ENCODE data around the gene ITGB8.
"Not testable (repeated sequence)": the region's sequence is repeated elsewhere in the genome, so short reads cannot be mapped to it uniquely, and the experiment has no call there.

The ITGB8 gene

GRCh38 chr7:20374399-20374798 lies 43.7 kb downstream of the ITGB8 start:
- H3K27ac ChIP-seq (ENCODE audit: low read depth, low read length), result no peak overlapping the region
- H3K4me3 ChIP-seq (ENCODE audit: low read length), result no peak overlapping the region
- H3K36me3 ChIP-seq (ENCODE audit: control insufficient read depth, insufficient read depth, low read length), result no peaks in the 10 kb centered on the region
- no peaks in the 10 kb centered on the region for H3K4me1 ChIP-seq (ENCODE audit: control insufficient read depth, insufficient read depth, low read length)
- H3K9ac ChIP-seq (ENCODE audit: low read length), result no peak overlapping the region
- H3K27me3 ChIP-seq (ENCODE audit: control insufficient read depth, insufficient read depth, low read length), result no peaks in the 10 kb centered on the region

- Histone ChIP-seq H3K27ac (ENCODE audit: low read depth, low read length) (no peak overlapping the region), H3K9ac (ENCODE audit: low read length) (no peak overlapping the region), H3K4me1 (ENCODE audit: control insufficient read depth, insufficient read depth, low read length) (no peaks in the 10 kb centered on the region), H3K4me3 (ENCODE audit: low read length) (no peak overlapping the region), H3K27me3 (ENCODE audit: control insufficient read depth, insufficient read depth, low read length) (no peaks in the 10 kb centered on the region), H3K36me3 (ENCODE audit: control insufficient read depth, insufficient read depth, low read length) (peaks cover 4% of the 10 kb centered on the region)
These were observed 46.1 kb downstream of the ITGB8 start for GRCh38 chr7:20376796-20377195.

GRCh38 chr7:20381406-20382034 lies 50.8 kb downstream of the ITGB8 start:
- H3K4me1 ChIP-seq (ENCODE audit: control insufficient read depth, insufficient read depth, low read length), result no peaks in the 10 kb centered on the region
- no peak overlapping the region for H3K9ac ChIP-seq (ENCODE audit: low read length)
- no peaks in the 10 kb centered on the region for H3K27me3 ChIP-seq (ENCODE audit: control insufficient read depth, insufficient read depth, low read length)
- H3K27ac ChIP-seq (ENCODE audit: low read depth, low read length), result no peak overlapping the region
- no peak overlapping the region for H3K4me3 ChIP-seq (ENCODE audit: low read length)
- H3K36me3 ChIP-seq (ENCODE audit: control insufficient read depth, insufficient read depth, low read length), result peaks cover 4% of the 10 kb centered on the region

GRCh38 chr7:20383351-20383750 lies 52.7 kb downstream of the ITGB8 start:
- Histone ChIP-seq H3K4me3 (ENCODE audit: low read length) (no peak overlapping the region), H3K4me1 (ENCODE audit: control insufficient read depth, insufficient read depth, low read length) (no peaks in the 10 kb centered on the region), H3K36me3 (ENCODE audit: control insufficient read depth, insufficient read depth, low read length) (peaks cover 4% of the 10 kb centered on the region), H3K27me3 (ENCODE audit: control insufficient read depth, insufficient read depth, low read length) (no peaks in the 10 kb centered on the region), H3K9ac (ENCODE audit: low read length) (no peak overlapping the region), H3K27ac (ENCODE audit: low read depth, low read length) (no peak overlapping the region)

GRCh38 chr7:20385126-20385525 lies 54.4 kb downstream of the ITGB8 start:
- no peak overlapping the region for H3K4me3 ChIP-seq (ENCODE audit: low read length)
- H3K36me3 ChIP-seq (ENCODE audit: control insufficient read depth, insufficient read depth, low read length), result peaks cover 4% of the 10 kb centered on the region
- no peaks in the 10 kb centered on the region for H3K4me1 ChIP-seq (ENCODE audit: control insufficient read depth, insufficient read depth, low read length)
- no peak overlapping the region for H3K27ac ChIP-seq (ENCODE audit: low read depth, low read length)
- H3K9ac ChIP-seq (ENCODE audit: low read length), result no peak overlapping the region
- no peaks in the 10 kb centered on the region for H3K27me3 ChIP-seq (ENCODE audit: control insufficient read depth, insufficient read depth, low read length)

GRCh38 chr7:20388084-20388483 lies 57.4 kb downstream of the ITGB8 start:
- no peaks in the 10 kb centered on the region for H3K4me1 ChIP-seq (ENCODE audit: control insufficient read depth, insufficient read depth, low read length)
- H3K36me3 ChIP-seq (ENCODE audit: control insufficient read depth, insufficient read depth, low read length), result no peaks in the 10 kb centered on the region
- H3K27me3 ChIP-seq (ENCODE audit: control insufficient read depth, insufficient read depth, low read length), result no peaks in the 10 kb centered on the region
- no peak overlapping the region for H3K27ac ChIP-seq (ENCODE audit: low read depth, low read length)
- no peak overlapping the region for H3K4me3 ChIP-seq (ENCODE audit: low read length)
- no peak overlapping the region for H3K9ac ChIP-seq (ENCODE audit: low read length)

GRCh38 chr7:20389192-20389591 lies 58.5 kb downstream of the ITGB8 start:
- H3K27ac ChIP-seq (ENCODE audit: low read depth, low read length); H3K4me3 ChIP-seq (ENCODE audit: low read length); H3K27me3 ChIP-seq (ENCODE audit: control insufficient read depth, insufficient read depth, low read length); H3K4me1 ChIP-seq (ENCODE audit: control insufficient read depth, insufficient read depth, low read length); H3K9ac ChIP-seq (ENCODE audit: low read length); H3K36me3 ChIP-seq (ENCODE audit: control insufficient read depth, insufficient read depth, low read length): not testable (repeated sequence)

- no peaks in the 10 kb centered on the region for H3K4me1 ChIP-seq (ENCODE audit: control insufficient read depth, insufficient read depth, low read length)
- H3K36me3 ChIP-seq (ENCODE audit: control insufficient read depth, insufficient read depth, low read length), result no peaks in the 10 kb centered on the region
- no peak overlapping the region for H3K4me3 ChIP-seq (ENCODE audit: low read length)
- no peak overlapping the region for H3K27ac ChIP-seq (ENCODE audit: low read depth, low read length)
- H3K27me3 ChIP-seq (ENCODE audit: control insufficient read depth, insufficient read depth, low read length), result no peaks in the 10 kb centered on the region
- H3K9ac ChIP-seq (ENCODE audit: low read length), result no peak overlapping the region
These were observed 62.4 kb downstream of the ITGB8 start for GRCh38 chr7:20393021-20393610.

GRCh38 chr7:20393616-20394015 lies 62.9 kb downstream of the ITGB8 start:
- Histone ChIP-seq H3K4me1 (ENCODE audit: control insufficient read depth, insufficient read depth, low read length) (no peaks in the 10 kb centered on the region), H3K36me3 (ENCODE audit: control insufficient read depth, insufficient read depth, low read length) (no peaks in the 10 kb centered on the region), H3K9ac (ENCODE audit: low read length) (no peak overlapping the region), H3K4me3 (ENCODE audit: low read length) (no peak overlapping the region), H3K27me3 (ENCODE audit: control insufficient read depth, insufficient read depth, low read length) (no peaks in the 10 kb centered on the region), H3K27ac (ENCODE audit: low read depth, low read length) (no peak overlapping the region)

GRCh38 chr7:20394284-20394683 lies 63.6 kb downstream of the ITGB8 start:
- no peak overlapping the region for H3K27ac ChIP-seq (ENCODE audit: low read depth, low read length)
- H3K4me1 ChIP-seq (ENCODE audit: control insufficient read depth, insufficient read depth, low read length), result no peaks in the 10 kb centered on the region
- no peaks in the 10 kb centered on the region for H3K27me3 ChIP-seq (ENCODE audit: control insufficient read depth, insufficient read depth, low read length)
- no peak overlapping the region for H3K4me3 ChIP-seq (ENCODE audit: low read length)
- no peaks in the 10 kb centered on the region for H3K36me3 ChIP-seq (ENCODE audit: control insufficient read depth, insufficient read depth, low read length)
- H3K9ac ChIP-seq (ENCODE audit: low read length), result no peak overlapping the region

GRCh38 chr7:20395104-20395503 lies 64.4 kb downstream of the ITGB8 start:
- H3K36me3 ChIP-seq (ENCODE audit: control insufficient read depth, insufficient read depth, low read length), result no peaks in the 10 kb centered on the region
- H3K27ac ChIP-seq (ENCODE audit: low read depth, low read length), result no peak overlapping the region
- H3K27me3 ChIP-seq (ENCODE audit: control insufficient read depth, insufficient read depth, low read length), result no peaks in the 10 kb centered on the region
- no peaks in the 10 kb centered on the region for H3K4me1 ChIP-seq (ENCODE audit: control insufficient read depth, insufficient read depth, low read length)
- H3K4me3 ChIP-seq (ENCODE audit: low read length), result no peak overlapping the region
- no peak overlapping the region for H3K9ac ChIP-seq (ENCODE audit: low read length)

- Histone ChIP-seq H3K27me3 (ENCODE audit: control insufficient read depth, insufficient read depth, low read length) (no peaks in the 10 kb centered on the region), H3K4me3 (ENCODE audit: low read length) (no peak overlapping the region), H3K9ac (ENCODE audit: low read length) (no peak overlapping the region), H3K4me1 (ENCODE audit: control insufficient read depth, insufficient read depth, low read length) (no peaks in the 10 kb centered on the region), H3K36me3 (ENCODE audit: control insufficient read depth, insufficient read depth, low read length) (no peaks in the 10 kb centered on the region), H3K27ac (ENCODE audit: low read depth, low read length) (no peak overlapping the region)
These were observed 64.8 kb downstream of the ITGB8 start for GRCh38 chr7:20395511-20395910.

- Histone ChIP-seq H3K4me1 (ENCODE audit: control insufficient read depth, insufficient read depth, low read length) (no peaks in the 10 kb centered on the region), H3K4me3 (ENCODE audit: low read length) (no peak overlapping the region), H3K27me3 (ENCODE audit: control insufficient read depth, insufficient read depth, low read length) (no peaks in the 10 kb centered on the region), H3K27ac (ENCODE audit: low read depth, low read length) (no peak overlapping the region), H3K36me3 (ENCODE audit: control insufficient read depth, insufficient read depth, low read length) (no peaks in the 10 kb centered on the region), H3K9ac (ENCODE audit: low read length) (no peak overlapping the region)
These were observed 68.8 kb downstream of the ITGB8 start for GRCh38 chr7:20399521-20399920.

Data from rectal smooth muscle tissue (tissue), 1 donor.